Activated B cell treated with CpG ODN at 0.5 μM for 24 hours (primary cell): Measurements from ENCODE around the gene HDAC9. TPM values are rescaled to one million over a fixed set of nuclear protein-coding genes. Genes with fewer than 3 reads are reported as not detected.
"Not testable (repeated sequence)": the region's sequence is repeated elsewhere in the genome, so short reads cannot be mapped to it uniquely, and the experiment has no call there.

Source experiments
- ATAC-seq: fragments of 200-7000 bp; cut with Tn5 transposase; one replicate; pipeline ENCODE4 v1.10.0; 2021; ENCODE audit warnings: low read depth, mild to moderate bottlenecking, moderate library complexity
- CTCF ChIA-PET: fragments of 350-600 bp; sonication (Branson Sonifier 250); formaldehyde crosslinking; loops from one replicate; lab custom pipeline; 2021; ENCODE audit warnings: antibody characterized with exemption; lab: Charles Lee
- POLR2A ChIA-PET: fragments of 350-600 bp; sonication (Branson Sonifier 250); formaldehyde crosslinking; loops from one replicate; lab custom pipeline; 2021; ENCODE audit warnings: antibody characterized with exemption; lab: Charles Lee
- DNase-seq: peaks from one replicate; pipeline ENCODE4 v3.0.0; 2022
- H3K27ac Mint-ChIP-seq: one replicate; pipeline ENCODE4 v1.8.0; 2020; ENCODE audit warnings: mixed read lengths
- H3K27me3 Mint-ChIP-seq: one replicate; pipeline ENCODE4 v1.8.0; 2021; ENCODE audit warnings: mixed read lengths
- H3K36me3 Mint-ChIP-seq: one replicate; pipeline ENCODE4 v1.8.0; 2021; ENCODE audit warnings: low read depth, mixed read lengths
- H3K4me1 Mint-ChIP-seq: one replicate; pipeline ENCODE4 v1.8.0; 2021; ENCODE audit warnings: mixed read lengths
- H3K4me3 Mint-ChIP-seq: one replicate; pipeline ENCODE4 v1.8.0; 2020; ENCODE audit warnings: mild to moderate bottlenecking, mixed read lengths
- H3K9me3 Mint-ChIP-seq: one replicate; pipeline ENCODE4 v1.8.0; 2020; ENCODE audit warnings: mixed read lengths
- intact Hi-C: fragments of 100-400 bp; cut with micrococcal nuclease; formaldehyde crosslinking; loops from one replicate; pipeline ENCODE4 v1.15.1; 2024
- total RNA-seq: library from RNA; stranded (reverse); gene quantifications from 2 replicates; pipeline ENCODE4 v1.2.3, GENCODE V29; 2022
- TF ChIP-seq, protein P1 (sequence below): fragments of 200-600 bp; IDR thresholded peaks from one replicate; pipeline ENCODE4 v1.8.0; 2022; ENCODE audit warnings: antibody characterized with exemption, mild to moderate bottlenecking

Gene HDAC9
- total RNA-seq, 1 donor from 2014 or later, result 149 TPM

DNA sequence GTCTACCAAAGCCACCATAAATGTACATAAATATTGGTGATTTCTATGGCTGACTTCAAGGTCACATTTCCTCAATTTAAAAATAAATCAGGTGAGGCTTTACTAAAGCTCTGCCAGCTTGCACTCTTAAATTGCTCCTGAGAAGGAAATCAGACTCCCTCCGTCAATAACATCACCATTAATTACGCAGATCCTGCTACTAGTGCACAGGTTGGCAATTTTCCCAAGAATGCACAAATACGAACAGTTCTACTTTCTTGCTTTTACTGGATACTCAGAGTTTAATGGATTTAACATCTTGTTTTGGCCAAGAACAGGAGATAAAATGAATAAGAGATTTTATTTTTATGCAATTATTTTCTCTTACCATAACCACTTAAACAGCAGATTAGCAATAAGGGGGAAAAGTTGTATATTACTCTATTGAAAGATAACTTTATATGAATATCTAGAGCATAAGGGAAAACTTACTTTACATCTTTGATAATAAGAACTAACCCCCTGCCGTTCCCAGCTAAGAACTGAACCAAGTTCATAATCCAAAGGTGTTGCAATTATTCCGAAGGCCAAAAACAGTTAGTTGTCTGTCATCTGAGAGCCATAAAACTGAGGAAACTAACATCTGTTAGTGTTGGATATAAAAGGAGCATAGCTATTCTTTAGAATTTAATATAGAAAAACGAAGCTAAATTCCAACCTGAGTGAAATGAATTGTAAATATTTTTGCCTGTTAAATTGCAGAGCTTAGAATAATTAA is 481.3 kb downstream of the HDAC9 start:
- DNase-seq, result no peak
- Mint-ChIP-seq H3K27ac (no peak overlapping the region), H3K27me3 (no peaks in the 10 kb centered on the region), H3K36me3 (peaks cover 10% of the 10 kb centered on the region), H3K9me3 (no peaks in the 10 kb centered on the region), H3K4me1 (no peaks in the 10 kb centered on the region), H3K4me3 (no peak overlapping the region)
- TF ChIP-seq, protein P1, sequence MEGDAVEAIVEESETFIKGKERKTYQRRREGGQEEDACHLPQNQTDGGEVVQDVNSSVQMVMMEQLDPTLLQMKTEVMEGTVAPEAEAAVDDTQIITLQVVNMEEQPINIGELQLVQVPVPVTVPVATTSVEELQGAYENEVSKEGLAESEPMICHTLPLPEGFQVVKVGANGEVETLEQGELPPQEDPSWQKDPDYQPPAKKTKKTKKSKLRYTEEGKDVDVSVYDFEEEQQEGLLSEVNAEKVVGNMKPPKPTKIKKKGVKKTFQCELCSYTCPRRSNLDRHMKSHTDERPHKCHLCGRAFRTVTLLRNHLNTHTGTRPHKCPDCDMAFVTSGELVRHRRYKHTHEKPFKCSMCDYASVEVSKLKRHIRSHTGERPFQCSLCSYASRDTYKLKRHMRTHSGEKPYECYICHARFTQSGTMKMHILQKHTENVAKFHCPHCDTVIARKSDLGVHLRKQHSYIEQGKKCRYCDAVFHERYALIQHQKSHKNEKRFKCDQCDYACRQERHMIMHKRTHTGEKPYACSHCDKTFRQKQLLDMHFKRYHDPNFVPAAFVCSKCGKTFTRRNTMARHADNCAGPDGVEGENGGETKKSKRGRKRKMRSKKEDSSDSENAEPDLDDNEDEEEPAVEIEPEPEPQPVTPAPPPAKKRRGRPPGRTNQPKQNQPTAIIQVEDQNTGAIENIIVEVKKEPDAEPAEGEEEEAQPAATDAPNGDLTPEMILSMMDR, result no peak
- ChIA-PET POLR2A (no interaction called here), CTCF (no interaction called here)
- intact Hi-C loops, result no loop called here
- ATAC-seq, result no peak

DNA sequence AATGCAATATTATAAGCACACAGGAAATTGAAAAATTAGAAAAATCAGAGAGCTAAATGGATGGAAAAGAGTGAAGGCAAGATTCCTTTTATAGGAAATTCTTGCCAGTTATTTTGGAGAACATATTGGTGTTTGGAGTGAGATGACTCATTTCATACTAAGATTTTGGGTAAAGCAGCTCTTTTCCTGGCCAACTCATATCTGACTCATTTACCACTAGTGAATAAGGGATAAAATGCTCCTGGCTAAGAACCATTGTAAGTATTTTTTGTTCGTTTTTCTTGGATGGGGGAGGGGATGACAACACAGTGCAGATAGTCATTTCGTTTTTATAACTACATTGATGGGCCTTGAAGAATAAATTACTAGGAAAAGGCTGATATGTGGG is 482.6 kb downstream of the HDAC9 start:
- CTCF ChIA-PET, result no interaction called here
- TF ChIP-seq, protein P1, result no peak
- H3K27me3 Mint-ChIP-seq, result no peaks in the 10 kb centered on the region
- no peak for DNase-seq
- POLR2A ChIA-PET, result no interaction called here
- H3K9me3 Mint-ChIP-seq, result peaks cover 3% of the 10 kb centered on the region
- ATAC-seq, result no peak
- no peak overlapping the region for H3K4me3 Mint-ChIP-seq
- H3K27ac Mint-ChIP-seq, result no peak overlapping the region
- intact Hi-C loops, result no loop called here
- no peaks in the 10 kb centered on the region for H3K4me1 Mint-ChIP-seq
- H3K36me3 Mint-ChIP-seq, result peaks cover 19% of the 10 kb centered on the region

- DNase-seq, H3K9me3 Mint-ChIP-seq, H3K27me3 Mint-ChIP-seq, H3K4me3 Mint-ChIP-seq, H3K27ac Mint-ChIP-seq, H3K36me3 Mint-ChIP-seq, CTCF ChIA-PET, intact Hi-C loops, ATAC-seq, POLR2A ChIA-PET, H3K4me1 Mint-ChIP-seq: not testable (repeated sequence)
These were observed 495.2 kb downstream of the HDAC9 start for GRCh38 chr7:18990700-18991099.

DNA sequence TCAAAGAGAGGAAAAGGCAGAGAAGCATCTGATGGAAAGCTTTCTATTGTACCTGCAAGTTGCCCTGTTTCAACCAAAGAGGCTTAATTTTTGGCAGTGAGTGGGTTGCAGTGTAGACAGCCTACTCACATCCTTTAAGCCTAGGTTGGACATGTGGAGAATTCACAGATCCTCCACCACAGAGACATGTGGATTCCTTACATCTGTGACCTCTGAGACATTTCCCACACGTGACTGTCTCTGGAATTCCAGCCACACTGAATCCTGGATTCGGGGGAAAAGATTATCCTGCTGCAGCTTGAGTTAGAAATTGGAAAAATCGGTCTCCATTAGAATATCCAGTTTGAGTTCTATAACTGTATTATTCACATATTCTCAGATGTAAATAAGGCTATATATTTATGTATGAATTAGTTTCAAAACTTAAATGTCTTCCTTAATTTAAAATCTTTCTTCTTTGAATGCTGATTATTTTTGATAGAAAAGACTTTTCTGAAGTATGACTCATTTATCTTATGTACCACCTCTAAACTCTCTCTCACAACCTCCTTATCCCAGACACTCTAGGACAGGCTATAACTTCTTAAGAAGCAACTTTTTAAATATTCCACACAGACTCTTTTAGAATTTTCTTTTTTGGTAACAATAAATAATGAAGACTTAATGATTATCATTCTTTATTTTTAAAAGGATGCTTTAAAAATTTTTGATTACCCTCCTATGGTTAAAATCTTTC is 498.6 kb downstream of the HDAC9 start:
- peaks cover 11% of the 10 kb centered on the region for H3K36me3 Mint-ChIP-seq
- no peaks in the 10 kb centered on the region for H3K4me1 Mint-ChIP-seq
- DNase-seq, result no peak
- POLR2A ChIA-PET, result no interaction called here
- CTCF ChIA-PET, result no interaction called here
- no peaks in the 10 kb centered on the region for H3K27me3 Mint-ChIP-seq
- TF ChIP-seq, protein P1, result no peak
- intact Hi-C loops, result no loop called here
- ATAC-seq, result no peak
- no peak overlapping the region for H3K27ac Mint-ChIP-seq
- H3K4me3 Mint-ChIP-seq, result no peak overlapping the region
- no peaks in the 10 kb centered on the region for H3K9me3 Mint-ChIP-seq

- peaks cover 11% of the 10 kb centered on the region for H3K36me3 Mint-ChIP-seq
- CTCF ChIA-PET, result no interaction called here
- no peaks in the 10 kb centered on the region for H3K27me3 Mint-ChIP-seq
- H3K27ac Mint-ChIP-seq, result no peak overlapping the region
- no peak overlapping the region for H3K4me3 Mint-ChIP-seq
- H3K4me1 Mint-ChIP-seq, result no peaks in the 10 kb centered on the region
- TF ChIP-seq, protein P1, result no peak
- H3K9me3 Mint-ChIP-seq, result no peaks in the 10 kb centered on the region
- intact Hi-C loops, result no loop called here
- ATAC-seq, result no peak
- no peak for DNase-seq
- POLR2A ChIA-PET, result no interaction called here
These were observed 499.7 kb downstream of the HDAC9 start for GRCh38 chr7:18995270-18995671.
